Activated T-cell treated with anti-CD3 and anti-CD28 coated beads for 48 hours (primary cell): ENCODE data around the gene TMOD1.

Source experiments
- DNase-seq: peaks from one replicate; pipeline ENCODE4 v3.0.0-alpha.2; 2020; ENCODE audit warnings: low read depth

The TMOD1 gene

GRCh38 chr9:97635026-97635425 is 133.6 kb downstream of the TMOD1 start:
- DNase-seq: no peak

GRCh38 chr9:97636903-97637302 is 135.4 kb downstream of the TMOD1 start:
- DNase-seq: no peak

GRCh38 chr9:97638666-97639065 is 137.2 kb downstream of the TMOD1 start:
- no peak for DNase-seq

GRCh38 chr9:97640325-97640724 is 138.9 kb downstream of the TMOD1 start:
- no peak for DNase-seq

- DNase-seq: no peak
These were observed 144.3 kb downstream of the TMOD1 start for GRCh38 chr9:97645720-97646119.

GRCh38 chr9:97647996-97648395 is 146.5 kb downstream of the TMOD1 start:
- DNase-seq: no peak
